NCI-H510A treated with DMSO at 0.1 percent for 48 hours (cell line): ENCODE measurements around the gene UNC45B.
"Not testable (repeated sequence)": the region's sequence is repeated elsewhere in the genome, so short reads cannot be mapped to it uniquely, and the experiment has no call there.

Experiments used
- DNase-seq: peaks from one replicate; lab custom pipeline; 2025; lab: John Stamatoyannopoulos, UW

The UNC45B gene

DNA sequence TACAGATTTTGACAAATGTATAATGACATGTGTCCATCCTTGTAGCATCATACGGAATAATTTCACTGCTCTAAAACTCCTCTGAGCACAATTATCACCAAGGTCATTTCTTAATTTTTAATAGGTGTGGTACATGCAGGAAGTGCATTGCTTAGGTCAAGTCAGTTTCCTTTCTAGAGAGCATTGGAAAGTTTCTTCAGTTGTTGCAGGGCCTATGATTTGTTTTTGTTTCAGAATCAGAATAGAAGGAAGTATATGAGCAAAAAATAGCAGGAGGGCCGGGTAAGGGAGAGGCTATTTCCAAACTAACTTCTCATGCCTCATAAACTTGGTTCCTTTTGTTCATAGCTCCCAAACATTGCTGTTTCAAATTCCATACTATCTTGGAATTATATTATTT lies 71.3 kb downstream of the UNC45B start:
- no peak for DNase-seq

DNA sequence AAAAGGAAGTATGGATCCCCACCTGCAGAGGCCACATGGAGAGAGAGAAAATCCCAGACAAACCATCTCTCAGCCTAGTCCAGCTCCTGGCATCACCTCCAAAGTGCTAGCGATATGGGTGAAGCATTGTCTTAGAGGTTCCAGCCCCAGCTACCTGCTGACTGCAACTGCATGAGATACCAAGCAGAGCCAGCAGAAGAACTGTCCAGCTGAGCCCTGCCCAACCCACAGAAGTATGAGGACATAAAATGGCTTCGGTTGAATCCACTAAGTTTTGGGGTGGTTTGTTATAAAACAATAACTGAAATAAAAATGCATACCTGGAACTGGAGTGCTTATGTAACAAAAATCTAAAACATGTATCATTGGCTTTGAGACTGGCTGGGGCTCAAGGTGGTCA lies 74.8 kb downstream of the UNC45B start:
- DNase-seq = no peak

DNA sequence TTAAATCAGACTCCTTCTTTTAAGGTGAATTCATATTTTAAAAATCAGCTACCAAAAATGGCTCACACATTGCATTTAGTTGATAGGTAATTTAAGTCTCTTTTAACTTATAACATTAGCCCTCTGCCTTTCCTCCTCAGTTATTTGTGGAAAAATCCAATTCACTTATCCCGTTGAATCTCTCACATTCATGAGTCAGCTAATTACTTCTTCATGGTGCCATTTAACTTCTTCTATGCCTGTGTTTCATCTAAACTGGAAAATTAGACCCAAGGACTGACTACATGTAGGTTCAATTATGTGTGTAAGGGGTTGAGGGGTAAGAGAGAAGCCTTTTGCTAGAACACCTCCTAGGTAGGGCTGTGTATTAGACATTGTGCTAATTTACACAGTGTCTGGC lies 76.8 kb downstream of the UNC45B start:
- no peak for DNase-seq

DNA sequence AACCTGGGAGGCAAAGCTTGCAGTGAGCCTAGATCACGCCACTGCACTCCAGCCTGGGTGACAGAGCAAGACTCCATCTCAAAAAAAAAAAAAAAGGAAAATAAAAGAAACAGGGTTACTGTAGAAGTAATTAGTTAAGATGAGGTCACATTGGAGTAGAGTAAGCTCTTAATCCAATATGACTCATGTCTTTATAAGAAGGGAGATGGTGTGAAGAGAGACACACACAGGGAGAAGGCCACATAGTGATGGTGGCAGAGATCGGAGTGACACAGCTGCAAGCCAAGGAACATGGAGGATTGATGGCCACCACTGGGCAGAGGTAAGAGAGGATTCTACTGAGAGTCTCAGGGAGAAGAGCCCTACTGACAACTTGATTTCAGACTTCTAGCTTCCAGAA lies 79.9 kb downstream of the UNC45B start:
- DNase-seq = no peak

DNA sequence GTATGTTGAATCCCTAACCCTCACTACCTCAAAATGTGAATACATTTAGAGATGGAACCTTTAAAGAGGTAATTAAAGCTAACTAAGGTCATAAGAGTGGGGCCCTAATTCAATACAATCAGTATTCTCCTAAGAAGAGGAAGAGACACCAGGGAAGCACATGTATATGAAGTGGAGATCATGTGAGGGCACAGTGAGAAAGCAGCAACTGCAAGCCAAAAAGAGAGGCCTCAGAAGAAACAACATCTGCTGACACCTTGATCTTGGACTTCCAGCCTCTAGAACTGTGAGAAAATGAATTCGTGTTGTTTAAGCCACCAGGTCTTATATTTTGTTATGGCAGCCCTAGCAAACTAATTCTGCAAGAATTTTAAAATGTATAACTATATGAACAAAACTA lies 82.0 kb downstream of the UNC45B start:
- no peak for DNase-seq

DNA sequence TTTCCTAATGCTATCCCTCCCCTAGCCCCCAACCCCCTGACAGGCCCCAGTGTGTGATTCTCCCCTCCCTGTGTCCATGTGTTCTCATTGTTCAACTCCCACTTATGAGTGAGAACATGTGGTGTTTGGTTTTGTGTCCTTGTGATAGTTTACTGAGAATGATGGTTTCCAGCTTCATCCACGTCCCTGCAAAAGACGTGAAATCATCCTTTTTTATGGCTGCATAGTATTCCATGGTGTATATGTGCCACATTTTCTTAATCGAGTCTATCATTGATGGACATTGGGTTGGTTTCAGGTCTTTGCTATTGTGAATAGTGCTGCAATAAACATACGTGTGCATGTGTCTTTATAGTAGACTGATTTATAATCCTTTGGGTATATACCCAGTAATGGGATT lies 86.7 kb downstream of the UNC45B start:
- DNase-seq = not testable (repeated sequence)

DNA sequence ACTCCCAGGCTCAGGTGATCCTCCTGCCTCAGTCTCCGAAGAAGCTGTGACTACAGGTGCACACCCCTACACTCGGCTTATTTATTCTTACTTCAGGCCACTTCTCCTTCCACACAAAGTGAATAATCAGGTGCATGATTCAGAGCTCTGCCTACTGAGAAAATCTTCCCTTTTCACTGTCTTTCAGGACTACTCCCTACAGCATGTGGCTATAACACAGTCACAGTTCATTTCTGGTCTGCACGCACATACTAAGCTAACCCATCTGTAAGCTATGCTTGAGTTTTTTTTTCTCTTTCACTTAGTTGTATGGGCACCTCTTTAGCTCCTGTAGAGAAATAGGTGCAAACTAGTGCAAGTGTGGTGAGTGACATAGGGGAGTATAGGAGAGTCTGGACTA lies 87.7 kb downstream of the UNC45B start:
- DNase-seq = no peak

DNA sequence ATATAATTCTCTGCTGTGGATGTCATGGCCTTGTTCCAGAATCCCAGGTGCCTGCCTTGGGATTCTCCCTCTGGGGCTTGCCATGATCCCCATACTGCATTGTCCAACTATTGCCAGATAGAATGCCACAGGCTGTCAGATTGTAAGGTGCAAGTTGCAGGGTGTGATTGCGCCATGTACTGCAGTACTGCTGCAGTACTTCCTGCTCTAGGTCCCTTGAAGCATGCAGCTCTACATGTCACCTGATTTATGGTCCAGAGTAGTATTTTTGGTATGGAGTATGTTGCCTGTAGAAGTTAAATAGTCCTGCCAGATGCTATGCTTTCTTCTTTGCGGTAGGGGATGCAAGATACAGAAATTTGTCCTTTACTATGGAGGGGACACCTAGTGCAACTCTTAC lies 88.3 kb downstream of the UNC45B start:
- DNase-seq = no peak

DNA sequence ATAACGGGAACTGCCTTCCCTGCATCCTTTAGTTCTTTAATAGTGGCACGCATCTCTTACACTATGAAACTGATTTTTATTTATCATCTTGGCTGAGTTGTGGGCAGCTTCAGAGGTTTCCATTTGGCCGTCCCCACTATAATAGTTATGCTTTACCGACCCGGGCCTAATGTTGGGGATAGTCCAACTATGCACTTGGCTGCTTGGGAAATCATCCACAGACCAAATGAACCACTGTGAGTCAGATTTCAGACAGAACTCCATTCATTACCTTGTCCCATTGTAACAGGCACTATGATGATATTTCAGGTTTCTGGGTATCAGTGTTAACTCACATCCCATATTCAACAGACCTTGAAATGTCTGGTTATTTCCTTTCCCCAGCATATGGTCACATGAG lies 89.2 kb downstream of the UNC45B start:
- no peak for DNase-seq

DNA sequence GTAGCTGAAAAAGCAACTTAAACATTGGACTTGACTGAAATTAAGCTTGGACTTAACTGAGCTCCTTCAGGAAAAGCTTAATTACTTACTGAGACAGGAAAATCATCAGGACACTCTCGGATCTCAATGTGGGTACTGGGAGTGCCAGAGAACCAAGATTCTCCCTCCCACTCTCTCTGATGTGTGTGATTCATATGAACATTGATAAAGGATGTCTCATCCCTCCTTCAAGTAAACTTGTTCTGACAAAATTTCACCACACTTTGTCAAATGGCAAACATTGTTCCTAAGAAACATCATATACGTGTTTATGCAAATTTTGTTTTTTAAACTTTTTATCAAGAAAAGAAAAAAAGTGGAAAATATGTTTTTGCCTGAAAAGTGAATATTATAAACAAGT lies 91.2 kb downstream of the UNC45B start:
- no peak for DNase-seq
